ENCODE data around the gene ANKRD22. TPM values are rescaled to one million over a fixed set of nuclear protein-coding genes. Genes with fewer than 3 reads are reported as not detected.

ANKRD22 gene
- total and polyA plus RNA-seq, 4 donors: 0.38 to 1.0 (median 0.43) TPM

DNA sequence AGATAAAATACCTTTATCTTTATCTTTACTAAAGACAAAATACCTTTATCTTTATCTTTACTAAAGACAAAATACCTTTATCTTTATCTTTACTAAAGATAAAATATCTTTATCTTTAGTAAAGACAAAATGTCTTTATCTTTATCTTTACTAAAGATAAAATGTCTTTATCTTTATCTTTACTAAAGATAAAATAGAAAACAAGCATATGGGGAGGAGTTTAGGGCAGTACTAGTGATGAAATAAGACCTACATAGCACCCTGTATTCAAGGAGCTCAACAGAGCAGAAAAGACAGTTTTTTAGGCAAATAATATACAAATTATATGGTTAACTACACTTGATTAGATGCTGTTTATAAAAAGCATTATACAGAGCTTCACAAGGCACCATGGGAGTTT lies 19.3 kb downstream of the ANKRD22 start:
- no peak for TF ChIP-seq TAF1 (conservative IDR thresholded peaks at IDR 0.05)
- no peak for TF ChIP-seq SP1 (IDR thresholded peaks at IDR 0.05)
- TF ChIP-seq EGR1 (IDR thresholded peaks at IDR 0.05; ENCODE audit: low read depth in 2 of 2): no peak
- no peak for TF ChIP-seq HNF4A (conservative IDR thresholded peaks at IDR 0.05)
- TF ChIP-seq, protein P1, sequence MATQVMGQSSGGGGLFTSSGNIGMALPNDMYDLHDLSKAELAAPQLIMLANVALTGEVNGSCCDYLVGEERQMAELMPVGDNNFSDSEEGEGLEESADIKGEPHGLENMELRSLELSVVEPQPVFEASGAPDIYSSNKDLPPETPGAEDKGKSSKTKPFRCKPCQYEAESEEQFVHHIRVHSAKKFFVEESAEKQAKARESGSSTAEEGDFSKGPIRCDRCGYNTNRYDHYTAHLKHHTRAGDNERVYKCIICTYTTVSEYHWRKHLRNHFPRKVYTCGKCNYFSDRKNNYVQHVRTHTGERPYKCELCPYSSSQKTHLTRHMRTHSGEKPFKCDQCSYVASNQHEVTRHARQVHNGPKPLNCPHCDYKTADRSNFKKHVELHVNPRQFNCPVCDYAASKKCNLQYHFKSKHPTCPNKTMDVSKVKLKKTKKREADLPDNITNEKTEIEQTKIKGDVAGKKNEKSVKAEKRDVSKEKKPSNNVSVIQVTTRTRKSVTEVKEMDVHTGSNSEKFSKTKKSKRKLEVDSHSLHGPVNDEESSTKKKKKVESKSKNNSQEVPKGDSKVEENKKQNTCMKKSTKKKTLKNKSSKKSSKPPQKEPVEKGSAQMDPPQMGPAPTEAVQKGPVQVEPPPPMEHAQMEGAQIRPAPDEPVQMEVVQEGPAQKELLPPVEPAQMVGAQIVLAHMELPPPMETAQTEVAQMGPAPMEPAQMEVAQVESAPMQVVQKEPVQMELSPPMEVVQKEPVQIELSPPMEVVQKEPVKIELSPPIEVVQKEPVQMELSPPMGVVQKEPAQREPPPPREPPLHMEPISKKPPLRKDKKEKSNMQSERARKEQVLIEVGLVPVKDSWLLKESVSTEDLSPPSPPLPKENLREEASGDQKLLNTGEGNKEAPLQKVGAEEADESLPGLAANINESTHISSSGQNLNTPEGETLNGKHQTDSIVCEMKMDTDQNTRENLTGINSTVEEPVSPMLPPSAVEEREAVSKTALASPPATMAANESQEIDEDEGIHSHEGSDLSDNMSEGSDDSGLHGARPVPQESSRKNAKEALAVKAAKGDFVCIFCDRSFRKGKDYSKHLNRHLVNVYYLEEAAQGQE (IDR thresholded peaks at IDR 0.05): no peak
- no peak for TF ChIP-seq JUND (IDR thresholded peaks at IDR 0.05)
- TF ChIP-seq, protein P2, sequence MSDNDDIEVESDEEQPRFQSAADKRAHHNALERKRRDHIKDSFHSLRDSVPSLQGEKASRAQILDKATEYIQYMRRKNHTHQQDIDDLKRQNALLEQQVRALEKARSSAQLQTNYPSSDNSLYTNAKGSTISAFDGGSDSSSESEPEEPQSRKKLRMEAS (IDR thresholded peaks at IDR 0.05): no peak
- H3K4me3 ChIP-seq (ENCODE audit: low read depth in 1 of 3, low read length in 3 of 3): no peak overlapping the region
- no peak for DNase-seq (ENCODE audit: low spot score)
- H3K27ac ChIP-seq (ENCODE audit: low read depth in 1 of 2, low read length in 2 of 2): no peak overlapping the region
- no peaks in the 10 kb centered on the region for H3K9me3 ChIP-seq (ENCODE audit: control insufficient read depth in 4 of 4, low read length in 3 of 4)
- H3K9ac ChIP-seq (ENCODE audit: low read depth in 1 of 2, low read length in 2 of 2): no peak overlapping the region
- H3K4me1 ChIP-seq (ENCODE audit: control insufficient read depth in 4 of 4, insufficient read depth in 4 of 4, low read length in 3 of 4): peaks cover 0 to 3% (median under 1%) of the 10 kb centered on the region in 4 donors
- H3K27me3 ChIP-seq (ENCODE audit: control insufficient read depth in 4 of 4, insufficient read depth in 4 of 4, low read length in 3 of 4): no peaks in the 10 kb centered on the region
- H3K36me3 ChIP-seq (ENCODE audit: control insufficient read depth in 4 of 4, insufficient read depth in 3 of 4, low read depth in 1 of 4, low read length in 3 of 4): no peaks in the 10 kb centered on the region

DNA sequence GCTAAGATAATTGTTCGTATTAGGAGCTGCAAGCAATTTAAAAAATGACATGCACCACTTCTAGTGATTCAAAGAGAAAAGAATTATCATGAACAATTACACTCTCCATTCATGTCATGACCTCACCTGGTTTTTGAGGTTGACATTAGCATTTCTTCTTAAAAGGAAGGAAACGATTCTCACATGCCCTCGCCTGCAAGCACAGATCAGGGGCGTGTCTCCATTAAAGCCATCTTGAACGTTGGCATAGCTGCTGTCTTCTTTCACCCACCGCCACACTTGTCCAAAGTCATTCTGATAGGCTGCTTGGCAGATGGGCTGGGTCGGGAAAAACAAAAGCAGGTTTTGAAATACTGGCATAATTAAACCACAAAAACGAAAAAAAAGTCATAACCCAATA lies 19.9 kb downstream of the ANKRD22 start:
- H3K4me1 ChIP-seq (ENCODE audit: control insufficient read depth in 4 of 4, insufficient read depth in 4 of 4, low read length in 3 of 4): peaks cover 0 to 3% (median under 1%) of the 10 kb centered on the region in 4 donors
- no peak for TF ChIP-seq HNF4G (IDR thresholded peaks at IDR 0.05)
- no peaks in the 10 kb centered on the region for H3K36me3 ChIP-seq (ENCODE audit: control insufficient read depth in 4 of 4, insufficient read depth in 3 of 4, low read depth in 1 of 4, low read length in 3 of 4)
- WGBS: 81% methylated on average over 8 of the region's 8 CpGs
- H3K9me3 ChIP-seq (ENCODE audit: control insufficient read depth in 4 of 4, low read length in 3 of 4): no peaks in the 10 kb centered on the region
- H3K4me3 ChIP-seq (ENCODE audit: low read depth in 1 of 3, low read length in 3 of 3): no peak overlapping the region
- no peak for DNase-seq (ENCODE audit: low spot score)
- H3K27me3 ChIP-seq (ENCODE audit: control insufficient read depth in 4 of 4, insufficient read depth in 4 of 4, low read length in 3 of 4): no peaks in the 10 kb centered on the region
- H3K9ac ChIP-seq (ENCODE audit: low read depth in 1 of 2, low read length in 2 of 2): no peak overlapping the region
- H3K27ac ChIP-seq (ENCODE audit: low read depth in 1 of 2, low read length in 2 of 2): no peak overlapping the region

DNA sequence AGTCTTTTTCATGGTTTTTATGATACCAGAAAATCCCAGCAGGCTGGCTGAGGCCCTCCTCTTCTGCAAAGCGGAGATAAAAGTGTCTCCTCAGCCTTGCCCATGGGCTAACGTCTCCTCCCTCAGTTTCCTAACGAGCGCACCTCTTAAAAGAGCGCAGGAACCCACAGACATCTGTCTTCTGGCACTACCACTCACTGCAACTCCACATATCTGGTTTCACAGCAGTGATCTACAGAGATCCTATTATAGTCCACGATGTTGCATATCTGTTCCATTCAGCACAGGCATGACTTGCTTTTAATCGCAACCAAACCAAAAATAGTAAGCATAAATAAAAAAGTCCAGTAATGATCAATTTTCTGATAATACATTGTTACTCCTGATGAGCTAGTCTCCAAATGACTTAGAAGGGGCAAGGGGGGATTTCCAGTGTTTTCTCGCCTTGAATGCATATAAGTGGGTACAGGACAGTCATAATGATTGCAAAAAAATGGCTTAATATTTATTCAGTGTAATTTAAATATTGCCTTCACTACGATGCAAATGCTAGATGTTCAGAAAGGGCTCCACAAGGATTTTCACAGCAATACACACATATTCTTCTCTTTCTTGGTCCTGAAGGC lies 20.9 kb downstream of the ANKRD22 start:
- no peak overlapping the region for H3K4me3 ChIP-seq (ENCODE audit: low read depth in 1 of 3, low read length in 3 of 3)
- WGBS: 87% methylated on average over 9 of the region's 9 CpGs
- no peak overlapping the region for H3K9ac ChIP-seq (ENCODE audit: low read depth in 1 of 2, low read length in 2 of 2)
- TF ChIP-seq JUND (IDR thresholded peaks at IDR 0.05): no peak
- no peak for TF ChIP-seq FOXA2 (IDR thresholded peaks at IDR 0.05)
- TF ChIP-seq SP1 (IDR thresholded peaks at IDR 0.05): no peak
- TF ChIP-seq, protein P1 (IDR thresholded peaks at IDR 0.05): no peak
- TF ChIP-seq, protein P3, sequence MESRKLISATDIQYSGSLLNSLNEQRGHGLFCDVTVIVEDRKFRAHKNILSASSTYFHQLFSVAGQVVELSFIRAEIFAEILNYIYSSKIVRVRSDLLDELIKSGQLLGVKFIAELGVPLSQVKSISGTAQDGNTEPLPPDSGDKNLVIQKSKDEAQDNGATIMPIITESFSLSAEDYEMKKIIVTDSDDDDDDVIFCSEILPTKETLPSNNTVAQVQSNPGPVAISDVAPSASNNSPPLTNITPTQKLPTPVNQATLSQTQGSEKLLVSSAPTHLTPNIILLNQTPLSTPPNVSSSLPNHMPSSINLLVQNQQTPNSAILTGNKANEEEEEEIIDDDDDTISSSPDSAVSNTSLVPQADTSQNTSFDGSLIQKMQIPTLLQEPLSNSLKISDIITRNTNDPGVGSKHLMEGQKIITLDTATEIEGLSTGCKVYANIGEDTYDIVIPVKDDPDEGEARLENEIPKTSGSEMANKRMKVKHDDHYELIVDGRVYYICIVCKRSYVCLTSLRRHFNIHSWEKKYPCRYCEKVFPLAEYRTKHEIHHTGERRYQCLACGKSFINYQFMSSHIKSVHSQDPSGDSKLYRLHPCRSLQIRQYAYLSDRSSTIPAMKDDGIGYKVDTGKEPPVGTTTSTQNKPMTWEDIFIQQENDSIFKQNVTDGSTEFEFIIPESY (IDR thresholded peaks at IDR 0.05): no peak
- TF ChIP-seq RXRA (IDR thresholded peaks at IDR 0.05): no peak
- TF ChIP-seq NR2F2 (IDR thresholded peaks at IDR 0.05): no peak
- TF ChIP-seq TAF1 (conservative IDR thresholded peaks at IDR 0.05): no peak
- TF ChIP-seq, protein P2 (IDR thresholded peaks at IDR 0.05): no peak
- TF ChIP-seq RAD21 (IDR thresholded peaks at IDR 0.05): no peak
- TF ChIP-seq, protein P4, sequence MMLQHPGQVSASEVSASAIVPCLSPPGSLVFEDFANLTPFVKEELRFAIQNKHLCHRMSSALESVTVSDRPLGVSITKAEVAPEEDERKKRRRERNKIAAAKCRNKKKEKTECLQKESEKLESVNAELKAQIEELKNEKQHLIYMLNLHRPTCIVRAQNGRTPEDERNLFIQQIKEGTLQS (IDR thresholded peaks at IDR 0.05): no peak
- TF ChIP-seq GABPA (IDR thresholded peaks at IDR 0.05 in 1 of 2, conservative IDR thresholded peaks at IDR 0.05 in 1 of 2): no peak
- no peak for TF ChIP-seq HNF4A (conservative IDR thresholded peaks at IDR 0.05)
- no peak for TF ChIP-seq EGR1 (IDR thresholded peaks at IDR 0.05; ENCODE audit: low read depth in 2 of 2)

More for the DNA sequence above, 20.9 kb downstream of the ANKRD22 start:
- H3K27me3 ChIP-seq (ENCODE audit: control insufficient read depth in 4 of 4, insufficient read depth in 4 of 4, low read length in 3 of 4): no peaks in the 10 kb centered on the region
- no peaks in the 10 kb centered on the region for H3K9me3 ChIP-seq (ENCODE audit: control insufficient read depth in 4 of 4, low read length in 3 of 4)
- DNase-seq (ENCODE audit: low spot score): no peak
- peaks cover 0 to 3% (median under 1%) of the 10 kb centered on the region in 4 donors for H3K4me1 ChIP-seq (ENCODE audit: control insufficient read depth in 4 of 4, insufficient read depth in 4 of 4, low read length in 3 of 4)
- H3K27ac ChIP-seq (ENCODE audit: low read depth in 1 of 2, low read length in 2 of 2): no peak overlapping the region
- H3K36me3 ChIP-seq (ENCODE audit: control insufficient read depth in 4 of 4, insufficient read depth in 3 of 4, low read depth in 1 of 4, low read length in 3 of 4): no peaks in the 10 kb centered on the region

Data from liver (tissue), 9 donors.